ENCODE results near the gene FOXC2. TPM values are rescaled to one million over a fixed set of nuclear protein-coding genes. Genes with fewer than 3 reads are reported as not detected.

The FOXC2 gene
- total and polyA plus RNA-seq, 9 of the 15 experiments (the other 6 are each of a cell fraction or from before 2014, with no cell fraction given): 0.01 to 0.11 (median 0.10) TPM; not detected in 5

- no peak for TF ChIP-seq E2F5 (CRISPR knock-in tag; IDR thresholded peaks at IDR 0.05)
- TF ChIP-seq, protein P1, sequence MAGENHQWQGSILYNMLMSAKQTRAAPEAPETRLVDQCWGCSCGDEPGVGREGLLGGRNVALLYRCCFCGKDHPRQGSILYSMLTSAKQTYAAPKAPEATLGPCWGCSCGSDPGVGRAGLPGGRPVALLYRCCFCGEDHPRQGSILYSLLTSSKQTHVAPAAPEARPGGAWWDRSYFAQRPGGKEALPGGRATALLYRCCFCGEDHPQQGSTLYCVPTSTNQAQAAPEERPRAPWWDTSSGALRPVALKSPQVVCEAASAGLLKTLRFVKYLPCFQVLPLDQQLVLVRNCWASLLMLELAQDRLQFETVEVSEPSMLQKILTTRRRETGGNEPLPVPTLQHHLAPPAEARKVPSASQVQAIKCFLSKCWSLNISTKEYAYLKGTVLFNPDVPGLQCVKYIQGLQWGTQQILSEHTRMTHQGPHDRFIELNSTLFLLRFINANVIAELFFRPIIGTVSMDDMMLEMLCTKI (IDR thresholded peaks at IDR 0.05; ENCODE audit: partially characterized antibody): no peak
- TF ChIP-seq STAG1 (CRISPR knock-in tag; IDR thresholded peaks at IDR 0.05; ENCODE audit: borderline replicate concordance): peak; percentile 67; the same call in 1 of the 2 replicates
Observed at GRCh38 chr16:86517652-86518258, 48.9 kb upstream of the FOXC2 start (continued).

DNA sequence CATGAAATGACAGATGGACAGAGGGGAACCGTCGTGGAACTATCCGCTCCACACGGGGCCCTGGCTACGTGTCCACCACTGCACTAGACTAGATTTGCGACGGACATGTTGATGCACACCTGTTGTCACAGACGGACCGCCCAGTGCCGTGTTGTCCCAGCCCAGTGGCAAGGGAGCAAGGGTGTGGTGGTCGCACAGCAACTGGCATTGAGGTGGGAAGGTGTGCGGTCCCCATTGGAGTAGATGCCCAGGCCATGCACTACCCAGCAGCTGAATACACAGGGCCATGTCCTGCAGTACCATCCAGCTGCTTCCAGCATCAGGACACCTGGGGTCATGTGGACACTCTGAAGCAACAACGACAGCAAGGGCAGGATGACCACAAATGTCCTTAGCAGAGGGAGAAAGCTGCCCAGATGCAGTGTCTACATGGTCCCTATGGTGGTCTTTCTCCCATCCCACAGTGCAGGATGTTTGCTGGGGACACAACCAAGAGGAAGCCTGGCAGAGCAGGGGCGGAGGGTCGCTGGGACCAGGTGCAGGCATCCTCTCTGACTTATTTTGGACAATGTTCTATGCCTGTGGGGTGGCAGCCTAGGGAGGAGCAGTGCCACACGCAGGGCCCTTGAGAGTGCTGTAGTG lies 47.5 kb upstream of the FOXC2 start:
- DNase-seq (ENCODE audit: extremely low read depth in 1 of 4, low spot score in 3 of 4) (no peak), ATAC-seq (no peak), FAIRE-seq (no peak)
- Histone ChIP-seq H3K4me1 (replicated peaks in 1 of 2; ENCODE audit: control insufficient read depth in 2 of 2, insufficient read depth in 2 of 2, low read length in 2 of 2) (peaks cover 0 to 11% of the 10 kb centered on the region in 2 experiments; a peak in 3 of 5 replicates), H3K9ac (ENCODE audit: insufficient read depth in 1 of 2, low read depth in 2 of 2, low read length in 2 of 2) (no peak overlapping the region), H4K20me1 (replicated peaks; ENCODE audit: control insufficient read depth, insufficient read depth, low read length) (peaks cover 12% of the 10 kb centered on the region), H3K9me1 (ENCODE audit: control insufficient read depth, insufficient read depth, low read length) (no peaks in the 10 kb centered on the region), H3K27ac (ENCODE audit: extremely low read depth, low read depth, low read length) (no peak overlapping the region), H3K79me2 (ENCODE audit: control insufficient read depth, insufficient read depth, low read length) (no peaks in the 10 kb centered on the region), H2AFZ (ENCODE audit: low read depth, low read length) (no peak overlapping the region), H3K36me3 (ENCODE audit: control insufficient read depth, insufficient read depth, low read length) (no peaks in the 10 kb centered on the region), H3K4me2 (ENCODE audit: insufficient read depth, low read length) (no peak overlapping the region), H3K9me3 (replicated peaks; ENCODE audit: control insufficient read depth, insufficient read depth, low read depth, low read length) (no peaks in the 10 kb centered on the region), H3K27me3 (ENCODE audit: control insufficient read depth in 2 of 2, insufficient read depth in 2 of 2, low read length in 2 of 2) (peaks cover 44 to 86% of the 10 kb centered on the region in 2 experiments), H3K4me3 (no peak overlapping the region)
- ChIA-PET POLR2A (interaction anchor here (0.5 to 1.5 kb wide), 3 partner anchors 17 to 671 kb away, joined by 3 to 4 read pairs (median 3); no protein-coding TSS in a partner anchor), CTCF (ENCODE audit: low intra/inter-chr PET ratio) (interaction anchor here (0.6 to 2.4 kb wide), 6 partner anchors 22 to 698 kb away, joined by 3 to 14 read pairs (median 8); no protein-coding TSS in a partner anchor)
- 4% methylated on average over 16 of the region's 16 CpGs for WGBS (ENCODE audit: insufficient coverage, low coverage, missing lambda C conversion rate)
- intact Hi-C loops (cut with micrococcal nuclease) (loop anchor here (5.0 to 10.0 kb wide), 2 partner anchors 474 to 697 kb away; no protein-coding TSS in a partner anchor), in situ Hi-C loops (cut with MboI) (loop anchor here (5.0 to 10.0 kb wide), 4 partner anchors 177 to 694 kb away; no protein-coding TSS in a partner anchor)
- no TSS peak for BruUV-seq (replicated peaks)
- TF ChIP-seq, protein P2, sequence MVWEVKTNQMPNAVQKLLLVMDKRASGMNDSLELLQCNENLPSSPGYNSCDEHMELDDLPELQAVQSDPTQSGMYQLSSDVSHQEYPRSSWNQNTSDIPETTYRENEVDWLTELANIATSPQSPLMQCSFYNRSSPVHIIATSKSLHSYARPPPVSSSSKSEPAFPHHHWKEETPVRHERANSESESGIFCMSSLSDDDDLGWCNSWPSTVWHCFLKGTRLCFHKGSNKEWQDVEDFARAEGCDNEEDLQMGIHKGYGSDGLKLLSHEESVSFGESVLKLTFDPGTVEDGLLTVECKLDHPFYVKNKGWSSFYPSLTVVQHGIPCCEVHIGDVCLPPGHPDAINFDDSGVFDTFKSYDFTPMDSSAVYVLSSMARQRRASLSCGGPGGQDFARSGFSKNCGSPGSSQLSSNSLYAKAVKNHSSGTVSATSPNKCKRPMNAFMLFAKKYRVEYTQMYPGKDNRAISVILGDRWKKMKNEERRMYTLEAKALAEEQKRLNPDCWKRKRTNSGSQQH (CRISPR knock-in tag; IDR thresholded peaks at IDR 0.05): no peak
- TF ChIP-seq ILF3 (IDR thresholded peaks at IDR 0.05; ENCODE audit: borderline replicate concordance) (no peak), MAFK (IDR thresholded peaks at IDR 0.05; ENCODE audit: low read length) (no peak), TEAD4 (IDR thresholded peaks at IDR 0.05; ENCODE audit: low read length) (no peak), TEAD4 (CRISPR knock-in tag; IDR thresholded peaks at IDR 0.05; ENCODE audit: borderline replicate concordance) (no peak), MCM7 (IDR thresholded peaks at IDR 0.05) (no peak)
- TF ChIP-seq, protein P3, sequence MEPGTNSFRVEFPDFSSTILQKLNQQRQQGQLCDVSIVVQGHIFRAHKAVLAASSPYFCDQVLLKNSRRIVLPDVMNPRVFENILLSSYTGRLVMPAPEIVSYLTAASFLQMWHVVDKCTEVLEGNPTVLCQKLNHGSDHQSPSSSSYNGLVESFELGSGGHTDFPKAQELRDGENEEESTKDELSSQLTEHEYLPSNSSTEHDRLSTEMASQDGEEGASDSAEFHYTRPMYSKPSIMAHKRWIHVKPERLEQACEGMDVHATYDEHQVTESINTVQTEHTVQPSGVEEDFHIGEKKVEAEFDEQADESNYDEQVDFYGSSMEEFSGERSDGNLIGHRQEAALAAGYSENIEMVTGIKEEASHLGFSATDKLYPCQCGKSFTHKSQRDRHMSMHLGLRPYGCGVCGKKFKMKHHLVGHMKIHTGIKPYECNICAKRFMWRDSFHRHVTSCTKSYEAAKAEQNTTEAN (CRISPR knock-in tag; IDR thresholded peaks at IDR 0.05): no peak
- TF ChIP-seq, protein P4, sequence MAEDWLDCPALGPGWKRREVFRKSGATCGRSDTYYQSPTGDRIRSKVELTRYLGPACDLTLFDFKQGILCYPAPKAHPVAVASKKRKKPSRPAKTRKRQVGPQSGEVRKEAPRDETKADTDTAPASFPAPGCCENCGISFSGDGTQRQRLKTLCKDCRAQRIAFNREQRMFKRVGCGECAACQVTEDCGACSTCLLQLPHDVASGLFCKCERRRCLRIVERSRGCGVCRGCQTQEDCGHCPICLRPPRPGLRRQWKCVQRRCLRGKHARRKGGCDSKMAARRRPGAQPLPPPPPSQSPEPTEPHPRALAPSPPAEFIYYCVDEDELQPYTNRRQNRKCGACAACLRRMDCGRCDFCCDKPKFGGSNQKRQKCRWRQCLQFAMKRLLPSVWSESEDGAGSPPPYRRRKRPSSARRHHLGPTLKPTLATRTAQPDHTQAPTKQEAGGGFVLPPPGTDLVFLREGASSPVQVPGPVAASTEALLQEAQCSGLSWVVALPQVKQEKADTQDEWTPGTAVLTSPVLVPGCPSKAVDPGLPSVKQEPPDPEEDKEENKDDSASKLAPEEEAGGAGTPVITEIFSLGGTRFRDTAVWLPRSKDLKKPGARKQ (CRISPR knock-in tag; IDR thresholded peaks at IDR 0.05): no peak
